Stimulated activated CD4-positive, alpha-beta T cell treated with anti-CD3 and anti-CD28 coated beads, Interleukin-12 subunit alpha, Interleukin-12 subunit beta, amount 100 ng/mL, for 4 hours (primary cell): Measurements from ENCODE around the gene LY9.
"Not testable (repeated sequence)": the region's sequence is repeated elsewhere in the genome, so short reads cannot be mapped to it uniquely, and the experiment has no call there.

Experiments used
- DNase-seq: peaks from one replicate; pipeline ENCODE4 v3.0.0-alpha.2; 2020

LY9 gene

DNA sequence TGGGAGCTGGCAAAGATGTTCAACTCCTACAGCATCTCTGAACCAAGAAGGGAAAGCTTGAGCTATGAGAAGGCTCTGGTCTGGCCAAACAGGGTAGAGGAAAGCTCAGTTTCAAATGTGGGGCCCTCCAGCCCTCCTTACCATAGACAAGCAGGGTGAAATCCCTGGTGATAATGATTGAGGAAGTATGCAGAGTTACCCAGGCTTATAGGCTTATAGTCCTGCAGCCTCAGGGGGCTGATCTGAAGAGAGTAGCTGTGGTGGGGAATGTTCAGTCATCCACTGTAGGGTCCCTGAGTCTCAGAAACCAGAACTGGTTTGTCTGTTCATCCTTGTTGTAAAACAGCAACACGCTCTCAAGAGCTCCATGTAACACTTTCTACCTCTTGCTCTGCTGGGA lies 19.8 kb upstream of the LY9 start:
- no peak for DNase-seq

DNA sequence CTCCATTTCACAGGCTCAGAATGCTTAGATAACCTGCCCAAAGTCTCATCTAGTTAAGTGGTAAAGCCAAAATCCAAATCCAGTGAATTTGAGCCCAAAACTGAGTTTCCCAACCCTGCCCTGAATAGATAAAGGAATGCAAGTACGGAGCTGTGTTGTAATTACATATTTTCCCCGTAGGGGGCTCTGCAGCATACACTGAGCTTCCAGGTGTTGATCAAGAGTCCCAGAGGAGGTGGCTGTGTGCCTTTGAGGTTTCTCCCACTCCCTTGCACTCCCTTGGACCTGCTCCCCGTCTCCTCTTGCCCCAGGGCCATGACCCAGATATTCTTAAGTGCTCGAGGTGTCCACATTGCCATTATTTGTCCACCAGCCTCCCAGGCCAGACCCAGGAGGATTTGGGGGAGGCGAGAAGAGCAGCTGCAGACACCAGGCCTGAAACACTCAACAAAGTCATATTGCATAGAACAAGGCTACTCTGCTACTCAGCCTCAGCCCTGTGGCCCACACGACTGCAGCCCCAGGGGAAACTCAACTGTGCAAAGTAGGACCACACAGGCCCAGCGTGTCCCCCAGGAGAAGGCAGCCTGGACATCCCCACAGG lies 18.4 kb upstream of the LY9 start:
- DNase-seq, result peak; percentile 31

DNA sequence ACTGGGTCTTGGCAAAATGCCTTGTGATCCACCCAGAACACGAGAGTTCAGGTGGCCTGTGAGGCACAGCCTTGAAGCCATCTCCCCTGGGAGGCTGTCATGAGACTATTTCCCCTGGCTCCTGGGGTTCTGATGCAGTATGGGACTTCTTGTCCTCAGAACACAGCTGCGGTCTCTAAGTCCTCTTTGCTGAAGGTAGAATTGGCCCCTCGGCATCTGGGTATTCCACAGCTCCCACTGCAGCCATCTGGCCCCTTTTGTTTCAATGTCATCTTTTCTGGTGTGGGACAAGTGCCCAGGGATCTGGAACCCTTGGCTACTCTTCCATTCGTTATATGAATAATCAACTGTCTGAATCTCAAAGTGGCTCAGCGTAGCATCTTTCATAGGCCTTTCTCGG lies 17.0 kb upstream of the LY9 start:
- no peak for DNase-seq

DNA sequence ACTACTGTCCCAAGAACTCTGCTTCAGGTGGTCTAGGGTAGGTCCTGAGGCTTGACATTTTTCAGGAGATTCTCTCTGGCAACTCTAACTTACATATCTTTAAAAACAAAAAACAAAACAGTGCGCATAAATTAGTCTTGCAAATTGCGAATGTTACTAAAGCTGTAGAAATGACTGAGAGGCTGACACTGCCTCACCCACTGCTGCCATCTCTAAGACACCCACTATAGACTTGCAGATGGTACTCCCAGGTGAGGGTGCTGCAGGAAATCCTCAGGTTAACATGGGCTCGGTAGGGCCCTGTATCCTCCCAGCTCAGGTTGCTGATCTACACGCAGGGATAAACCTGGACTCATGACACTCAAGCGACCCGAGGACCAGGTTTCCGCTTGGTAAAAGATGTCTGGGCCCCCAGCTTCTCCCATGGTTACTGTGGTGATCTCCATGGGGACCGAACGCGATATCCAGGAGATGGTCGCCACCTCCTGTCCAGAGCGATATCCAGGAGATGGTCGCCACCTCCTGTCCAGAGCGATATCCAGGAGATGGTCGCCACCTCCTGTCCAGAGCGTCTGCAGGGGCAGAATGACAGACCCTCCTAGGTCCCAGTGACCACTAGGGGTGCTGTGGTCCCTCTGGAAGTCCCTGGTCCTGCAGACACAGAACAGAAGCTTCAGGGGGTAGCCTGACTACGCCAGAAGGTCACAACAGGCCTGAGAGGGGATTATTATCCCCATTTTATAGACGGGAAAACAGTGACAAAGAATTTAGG lies 16.2 kb upstream of the LY9 start:
- peak; percentile 43 for DNase-seq

DNA sequence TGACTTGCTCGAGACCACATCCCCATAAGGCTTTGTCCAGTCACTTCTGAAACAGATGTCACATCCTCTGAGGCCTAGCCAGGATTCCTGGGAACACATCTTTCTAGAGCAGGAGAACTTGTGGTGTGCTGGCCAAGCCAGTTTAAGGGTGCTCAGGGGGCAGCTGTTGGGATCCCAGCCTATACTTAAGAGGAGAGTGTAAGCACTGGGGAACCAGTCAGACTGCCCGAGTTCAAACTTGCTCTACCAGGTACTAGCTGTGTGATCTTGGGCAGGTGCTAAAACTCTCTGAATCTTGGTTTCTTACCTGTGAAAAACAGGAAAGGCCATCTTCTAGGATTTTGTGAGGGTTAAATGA lies 15.6 kb upstream of the LY9 start:
- no peak for DNase-seq

DNA sequence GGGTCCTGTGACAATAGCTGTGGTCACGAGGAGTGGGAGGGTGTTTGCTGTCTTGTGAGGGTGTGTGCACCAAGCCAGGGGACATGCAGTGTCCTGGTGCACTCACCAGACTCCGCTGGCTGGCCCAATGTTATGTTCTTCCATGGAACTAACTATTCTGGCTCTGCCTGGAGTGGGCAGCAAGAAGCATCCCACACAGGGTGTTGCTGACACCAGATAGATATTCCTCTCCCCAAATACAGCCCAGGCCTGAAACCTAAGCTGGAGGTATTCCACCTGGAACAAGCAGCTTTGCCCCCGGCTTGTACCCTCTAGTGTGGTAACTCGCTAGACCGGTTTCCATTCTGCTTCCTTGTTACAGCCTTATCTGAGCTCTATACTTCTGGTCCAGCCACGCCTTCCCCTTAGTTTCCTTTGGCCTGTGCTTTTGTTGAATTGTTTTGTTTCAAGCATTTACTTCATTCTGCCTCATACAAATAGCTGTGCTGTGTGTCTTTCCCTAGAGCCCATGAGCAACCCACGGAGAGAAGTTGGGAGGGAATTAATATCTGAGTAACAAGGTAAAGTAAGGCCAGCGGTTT lies 14.7 kb upstream of the LY9 start:
- DNase-seq, result no peak

DNA sequence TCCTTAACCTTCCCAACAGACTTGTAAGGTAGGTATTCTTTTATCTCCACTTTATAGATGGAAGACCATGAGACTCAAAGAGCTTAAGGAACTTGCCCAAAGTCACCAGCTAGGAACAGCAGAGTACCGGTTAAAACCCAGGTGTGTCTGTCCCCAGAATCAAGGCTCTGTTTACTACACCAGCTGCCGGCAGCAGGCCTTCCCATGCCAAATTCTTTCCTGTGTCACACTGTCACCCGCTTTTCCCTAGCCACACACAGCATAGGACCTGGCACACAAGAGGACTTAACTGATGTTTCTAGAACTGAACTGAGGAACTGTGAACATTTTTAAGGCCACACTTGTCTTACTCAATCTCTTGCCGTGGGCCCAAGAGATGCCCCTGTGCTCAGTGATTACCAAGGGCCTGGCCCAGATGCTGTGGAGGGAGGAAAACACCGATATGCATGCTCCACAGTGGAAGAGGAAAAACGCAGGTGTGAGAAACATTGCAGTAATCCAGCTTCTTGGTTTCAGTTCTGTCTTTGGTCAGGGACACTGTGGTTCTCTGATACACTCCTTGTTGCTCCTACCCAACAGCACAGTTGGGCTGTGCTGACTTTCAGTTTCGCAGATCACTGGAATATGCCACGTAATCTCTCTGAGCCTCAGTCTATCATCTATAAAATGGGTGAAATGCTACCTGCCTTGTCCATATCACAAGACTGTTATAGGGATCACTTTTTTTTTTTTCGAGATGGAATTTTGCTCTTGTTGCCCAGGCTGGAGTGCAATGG lies 13.9 kb upstream of the LY9 start:
- no peak for DNase-seq

DNA sequence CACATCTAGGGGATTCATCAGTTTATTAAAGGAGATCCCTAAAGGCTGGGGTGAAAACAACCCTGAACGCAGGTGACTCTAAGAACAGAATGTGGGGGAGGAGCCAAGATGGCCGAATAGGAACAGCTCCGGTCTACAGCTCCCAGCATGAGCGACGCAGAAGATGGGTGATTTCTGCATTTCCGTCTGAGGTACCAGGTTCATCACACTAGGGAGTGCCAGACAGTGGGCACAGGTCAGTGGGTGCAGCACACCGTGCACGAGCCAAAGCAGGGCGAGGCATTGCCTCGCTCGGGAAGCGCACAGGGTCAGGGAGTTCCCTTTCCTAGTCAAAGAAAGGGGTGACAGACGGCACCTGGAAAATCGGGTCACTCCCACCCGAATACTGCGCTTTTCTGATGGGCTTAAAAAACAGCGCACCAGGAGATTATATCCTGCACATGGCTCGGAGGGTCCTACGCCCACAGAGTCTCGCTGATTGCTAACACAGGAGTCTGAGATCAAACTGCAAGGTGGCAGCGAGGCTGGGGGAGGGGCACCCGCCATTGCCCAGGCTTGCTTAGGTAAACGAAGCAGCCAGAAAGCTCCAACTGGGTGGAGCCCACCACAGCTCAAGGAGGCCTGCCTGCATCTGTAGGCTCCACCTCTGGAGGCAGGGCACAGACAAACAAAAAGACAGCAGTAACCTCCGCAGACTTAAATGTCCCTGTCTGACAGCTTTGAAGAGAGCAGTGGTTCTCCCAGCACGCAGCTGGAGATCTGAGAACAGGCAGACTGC lies 12.8 kb upstream of the LY9 start:
- not testable (repeated sequence) for DNase-seq

DNA sequence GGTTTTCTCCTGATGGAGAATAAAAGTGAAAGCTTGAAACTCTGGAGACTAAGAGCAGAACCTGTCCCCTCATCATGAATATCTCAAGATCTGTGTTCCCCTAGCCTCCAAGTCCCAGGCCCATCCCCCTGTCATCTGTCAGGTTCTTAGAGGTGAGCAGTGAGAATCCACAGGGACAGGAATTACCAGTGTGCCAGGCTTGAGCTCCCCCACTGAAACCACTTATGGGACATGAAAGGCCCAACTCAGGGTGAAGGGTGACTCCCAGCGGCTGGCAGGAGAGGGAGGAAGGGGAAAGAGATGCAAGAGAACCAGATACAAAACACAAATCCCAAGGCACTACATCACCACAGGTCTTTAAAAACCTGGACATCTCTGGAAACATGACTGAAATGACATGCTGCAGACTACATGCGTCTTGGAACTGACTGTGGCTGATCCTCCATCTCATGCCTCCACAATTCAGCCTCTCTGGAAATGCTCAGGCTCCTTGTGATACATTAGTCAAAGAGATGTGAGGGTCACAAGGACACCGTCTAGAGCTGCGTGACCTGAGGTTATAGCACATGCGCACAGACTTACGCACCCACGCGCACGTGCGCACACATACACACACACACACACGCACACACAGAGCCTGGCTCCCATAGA lies 6.8 kb upstream of the LY9 start:
- no peak for DNase-seq

DNA sequence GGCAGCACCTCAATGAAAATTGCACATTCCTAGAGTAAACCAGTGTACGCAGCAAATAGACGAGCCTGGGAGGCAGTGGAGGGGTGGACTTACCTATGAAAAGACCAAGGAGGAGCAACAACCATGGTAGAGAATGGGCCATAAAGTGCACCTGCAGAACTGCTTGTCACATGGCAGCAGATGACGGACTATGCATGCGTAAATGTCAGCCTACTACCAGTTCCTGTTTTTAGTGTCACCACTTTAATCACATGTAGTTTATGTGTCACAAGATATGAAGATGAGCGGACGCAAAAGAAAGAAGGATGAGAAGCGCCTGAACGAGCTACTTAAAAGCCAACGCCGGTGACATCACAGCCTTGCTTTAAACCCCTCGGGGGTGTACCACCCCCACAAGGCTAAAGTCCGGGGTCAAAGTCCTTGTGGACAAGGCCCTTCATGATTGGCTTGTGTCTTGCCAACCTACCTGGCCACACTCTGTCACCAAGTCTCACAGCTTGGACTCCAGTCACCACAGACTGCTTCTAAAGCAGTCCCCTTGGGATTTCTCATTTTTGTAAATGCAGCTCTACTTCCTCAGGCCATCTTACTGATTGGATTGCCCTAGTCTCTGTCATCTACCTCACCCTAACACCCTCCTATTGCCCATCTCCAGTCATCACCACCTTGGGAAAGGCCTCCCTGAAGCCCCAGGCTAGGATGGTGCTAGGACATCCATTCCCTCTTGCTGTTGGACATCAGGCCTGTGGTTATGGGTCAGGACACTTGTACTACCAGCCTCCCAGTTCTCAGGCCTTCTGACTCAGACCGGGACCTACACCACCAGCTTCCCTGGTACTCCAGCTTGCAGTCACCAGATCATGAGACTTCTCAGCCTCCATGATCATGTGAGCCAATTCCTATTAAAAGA lies 6.0 kb upstream of the LY9 start:
- DNase-seq, result no peak

DNA sequence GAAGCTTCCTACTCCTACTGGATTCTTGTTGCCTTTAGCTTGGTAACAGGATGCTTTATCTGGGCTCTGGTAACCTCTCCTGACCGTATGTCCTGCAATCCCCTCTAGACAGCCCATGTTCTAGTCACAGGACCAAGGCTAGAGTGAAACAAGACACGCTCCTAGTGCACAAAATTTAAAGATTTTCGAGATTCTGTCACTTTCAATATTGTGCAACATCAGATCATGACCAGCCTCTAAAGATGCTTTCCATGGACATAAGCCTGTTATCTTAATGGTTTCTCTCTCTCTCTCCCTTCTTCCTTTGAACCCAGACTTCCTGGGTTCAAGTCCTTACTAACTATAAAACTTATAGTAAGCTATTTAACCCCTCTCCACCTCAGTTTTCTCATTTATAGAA lies 1.6 kb upstream of the LY9 start:
- DNase-seq, result no peak

DNA sequence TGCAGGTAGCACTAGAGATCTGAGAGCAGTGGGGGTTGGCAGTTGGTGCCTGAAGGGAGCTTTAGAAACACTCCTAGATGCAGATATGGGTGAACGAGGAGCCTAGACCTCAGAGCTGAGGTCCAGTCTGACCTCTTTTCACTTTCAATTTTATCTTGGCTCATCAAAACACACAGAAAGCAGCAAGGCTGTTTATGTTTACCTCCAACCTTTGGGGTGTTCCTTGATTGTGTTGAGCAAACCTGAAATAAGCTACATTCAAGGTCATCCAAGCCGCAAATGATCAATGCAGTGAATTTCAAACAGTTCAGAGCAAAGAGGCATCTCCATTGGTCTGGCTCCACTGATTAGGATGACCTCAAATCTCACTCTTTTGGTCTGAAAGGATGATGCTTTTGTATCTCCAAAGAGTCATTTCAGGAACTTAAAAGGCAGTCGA lies 1.3 kb downstream of the LY9 start:
- no peak for DNase-seq

DNA sequence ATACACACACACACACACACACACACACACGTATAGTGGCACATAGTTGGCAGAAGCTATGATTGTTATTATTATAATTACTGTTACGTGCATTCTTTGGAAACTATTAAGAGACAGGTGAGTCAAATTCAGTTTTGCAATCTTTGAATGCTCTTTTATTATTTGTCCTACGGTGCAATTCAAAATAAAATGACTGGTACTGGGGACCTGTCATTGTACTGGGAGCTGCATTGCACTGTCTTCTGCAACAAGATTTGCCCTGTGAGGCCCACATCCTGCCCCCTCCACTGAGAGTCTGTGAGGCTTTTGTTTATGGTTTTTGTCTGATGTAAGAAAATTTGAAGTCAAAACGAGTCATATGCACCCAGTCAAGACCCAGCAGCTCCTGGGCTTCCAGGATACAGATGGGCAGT lies 1.9 kb downstream of the LY9 start:
- peak; percentile 36 for DNase-seq

DNA sequence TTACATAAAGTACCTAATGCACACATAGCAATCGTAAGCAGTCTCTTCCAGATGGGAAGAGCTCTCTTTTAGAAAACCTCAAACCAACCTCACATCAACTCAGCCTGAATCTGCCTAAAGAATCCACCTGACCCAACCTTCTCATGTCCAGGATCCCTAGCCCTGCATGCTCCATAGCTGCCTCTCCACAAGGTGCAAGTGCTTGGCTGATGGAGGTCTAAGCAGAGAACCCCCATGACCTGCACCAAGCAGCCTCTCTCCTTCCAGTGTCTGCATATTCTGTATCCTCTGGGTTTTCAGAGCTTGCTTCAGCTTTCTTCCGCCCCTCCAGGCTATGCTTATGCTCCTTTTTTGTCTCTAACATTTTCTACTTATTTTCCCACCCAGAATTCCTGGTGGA lies 2.5 kb downstream of the LY9 start:
- DNase-seq, result no peak

DNA sequence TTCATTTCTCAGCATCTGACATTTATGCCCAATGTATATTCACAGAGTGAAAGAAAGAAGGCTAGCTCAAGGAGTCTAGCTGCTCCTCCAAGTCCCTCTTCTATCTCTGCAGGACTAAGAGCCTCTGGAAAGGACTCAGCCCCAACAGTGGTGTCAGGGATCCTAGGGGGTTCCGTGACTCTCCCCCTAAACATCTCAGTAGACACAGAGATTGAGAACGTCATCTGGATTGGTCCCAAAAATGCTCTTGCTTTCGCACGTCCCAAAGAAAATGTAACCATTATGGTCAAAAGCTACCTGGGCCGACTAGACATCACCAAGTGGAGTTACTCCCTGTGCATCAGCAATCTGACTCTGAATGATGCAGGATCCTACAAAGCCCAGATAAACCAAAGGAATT lies 3.7 kb downstream of the LY9 start:
- DNase-seq, result no peak

DNA sequence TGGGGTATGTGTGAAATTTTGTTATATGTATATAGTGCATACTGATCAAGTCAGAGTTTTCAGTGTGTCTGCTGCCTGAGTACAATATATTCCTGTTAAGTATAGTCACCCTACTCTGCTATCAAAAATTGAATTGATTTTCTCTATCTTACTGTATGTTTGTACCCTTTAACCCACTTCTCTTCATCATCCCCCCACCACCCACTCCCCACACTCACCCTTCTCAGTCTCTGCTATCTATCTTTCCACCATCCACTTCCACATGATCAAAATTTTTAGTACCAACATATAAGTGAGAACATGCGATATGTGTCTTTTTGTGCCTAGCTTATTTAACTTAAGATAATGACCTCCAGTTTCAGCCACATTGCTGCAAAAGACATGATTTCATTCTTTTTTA lies 4.2 kb downstream of the LY9 start:
- DNase-seq, result no peak

DNA sequence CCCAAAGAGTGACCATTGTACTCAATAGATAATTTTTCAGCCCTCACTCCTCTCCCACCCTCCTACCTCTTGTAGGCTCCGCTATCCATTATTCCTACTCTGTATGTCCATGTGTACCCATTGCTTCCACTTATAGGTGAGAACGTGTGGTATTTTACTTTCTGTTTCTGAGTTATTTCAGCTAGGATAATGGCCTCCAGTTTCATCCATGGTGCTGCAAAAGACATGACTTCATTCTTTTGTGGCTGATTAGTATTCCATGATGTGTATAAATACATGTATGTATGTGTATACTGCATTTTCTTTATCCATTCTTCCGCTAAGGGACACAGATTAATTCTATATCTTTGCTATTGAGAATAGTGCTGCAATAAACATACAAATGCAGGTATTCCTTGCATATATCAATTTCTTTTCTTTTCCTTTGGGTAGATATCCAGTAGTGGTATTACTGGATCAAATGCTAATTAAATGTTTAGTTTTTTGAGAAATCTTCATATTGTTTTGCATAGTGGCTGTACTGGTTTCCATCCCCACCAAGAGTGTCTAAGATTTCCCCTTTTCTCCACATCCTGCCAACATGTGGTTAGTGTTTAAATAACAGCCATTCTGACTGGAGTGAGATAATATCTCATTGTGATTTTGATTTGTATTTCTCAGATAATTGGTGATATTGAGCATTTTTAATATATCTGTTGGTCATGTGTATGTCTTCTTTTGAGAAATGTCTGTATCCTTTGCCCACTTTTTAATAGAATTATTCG lies 4.9 kb downstream of the LY9 start:
- no peak for DNase-seq

DNA sequence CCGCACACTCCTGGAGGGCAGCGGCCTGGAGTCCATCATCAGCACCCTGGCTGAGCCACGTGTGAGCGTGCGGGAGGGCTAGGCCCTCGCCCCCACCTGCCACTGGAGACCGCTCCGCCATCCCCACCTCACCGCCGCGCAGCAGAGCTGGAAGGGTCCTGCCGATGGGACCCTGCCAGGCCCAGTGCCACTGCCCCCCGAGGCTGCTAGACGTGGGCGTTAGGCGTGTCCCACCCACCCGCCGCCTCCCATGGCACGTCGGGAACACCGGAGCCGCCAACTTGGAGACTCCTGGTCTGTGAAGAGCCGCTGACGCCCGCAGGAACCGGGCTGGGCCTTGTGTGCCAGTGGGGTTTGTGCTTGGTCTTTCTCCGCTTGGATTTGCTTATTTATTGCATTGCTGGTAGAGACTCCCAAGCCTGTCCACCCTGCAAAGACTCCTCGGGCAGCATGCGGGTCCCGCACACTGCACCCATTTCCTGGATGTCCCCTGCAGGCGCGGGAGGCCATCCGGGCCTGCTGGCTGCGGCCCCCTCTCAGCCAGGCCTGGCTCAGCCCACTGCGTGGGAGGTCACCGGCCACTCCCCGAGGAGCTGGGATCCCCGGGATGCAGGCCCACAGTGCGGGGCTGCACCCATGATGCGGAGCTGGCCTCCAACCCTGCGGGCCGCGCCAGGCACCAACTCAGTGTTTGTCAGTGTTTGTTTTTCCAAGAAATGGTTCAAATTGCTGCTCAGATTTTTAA lies 6.0 kb downstream of the LY9 start:
- DNase-seq, result no peak

DNA sequence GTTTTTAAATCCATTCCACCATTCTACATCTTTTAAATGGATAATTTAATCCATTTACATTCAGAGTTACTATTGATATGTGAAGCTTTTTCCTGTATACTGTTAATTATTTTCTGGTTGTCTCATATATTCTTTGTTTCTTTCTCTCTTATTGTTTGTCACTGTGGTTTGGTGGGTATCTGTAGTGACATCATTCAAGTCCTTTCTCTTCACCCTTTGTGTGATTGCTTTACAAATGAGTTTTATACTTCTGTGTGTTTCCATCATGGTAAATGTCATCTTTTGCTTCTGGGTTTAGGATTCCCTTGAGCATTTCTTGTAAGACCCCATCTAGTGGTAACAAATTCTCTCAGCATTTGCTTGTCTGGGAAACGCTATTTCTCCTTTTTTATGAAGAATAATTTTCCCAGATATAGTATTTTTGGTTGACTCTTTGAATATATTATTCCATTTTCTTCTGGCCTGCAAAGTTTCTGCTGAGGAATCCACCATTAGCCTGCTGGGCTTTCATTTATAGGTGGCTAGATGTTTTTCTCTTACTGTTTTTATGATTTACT lies 10.2 kb downstream of the LY9 start:
- no peak for DNase-seq
